Keratinocyte (primary cell): ENCODE measurements around the gene CLCN4. TPM values are rescaled to one million over a fixed set of nuclear protein-coding genes. Genes with fewer than 3 reads are reported as not detected.

Experiments used
- DNase-seq: peaks from one replicate; pipeline ENCODE4 v3.0.0-alpha.2; 2011; ENCODE audit warnings: low read depth, missing footprints, low spot score
- FAIRE-seq: peaks from 2 replicates; lab custom pipeline; 2011; peaks lifted over from hg19 to GRCh38; lab: Jason Lieb, UNC
- H2AFZ ChIP-seq: 2 replicates; pipeline ENCODE4 v1.6.0; 2012; ENCODE audit warnings: low read length, control low read depth, inconsistent platforms; ENCODE audit not compliant: control insufficient read depth
- H3K27ac ChIP-seq: 2 replicates; pipeline ENCODE4 v1.5.1; 2011; ENCODE audit warnings: low read length; ENCODE audit not compliant: control insufficient read depth, insufficient read depth
- H3K27me3 ChIP-seq: 3 replicates; pipeline ENCODE4 v1.6.0; 2011; ENCODE audit warnings: low read length; ENCODE audit not compliant: control insufficient read depth, insufficient read depth; ENCODE audit errors: extremely low read depth
- H3K36me3 ChIP-seq, 2 experiments: 2 replicates in 1 of 2; 3 replicates in 1 of 2; pipeline ENCODE4 v1.5.1; 2011; ENCODE audit warnings: low read length in 2 of 2, mild to moderate bottlenecking in 1 of 2; ENCODE audit not compliant: control insufficient read depth in 2 of 2, insufficient read depth in 2 of 2; ENCODE audit errors: extremely low read depth in 1 of 2
- H3K4me1 ChIP-seq: 3 replicates; pipeline ENCODE4 v1.5.1; 2011; ENCODE audit warnings: low read length; ENCODE audit not compliant: control insufficient read depth, insufficient read depth; ENCODE audit errors: extremely low read depth
- H3K4me2 ChIP-seq: 3 replicates; pipeline ENCODE4 v1.6.0; 2011; ENCODE audit warnings: low read depth, low read length; ENCODE audit not compliant: control insufficient read depth, insufficient read depth; ENCODE audit errors: extremely low read depth
- H3K4me3 ChIP-seq, 3 experiments: fragments of 200-600 bp in 1 of 3; sonication (generic) in 1 of 3; 2 replicates in 2 of 3; 3 replicates in 1 of 3; pipeline ENCODE4 v1.5.1; 2011 to 2016; ENCODE audit warnings: low read length in 3 of 3, mild to moderate bottlenecking in 3 of 3, control low read depth in 2 of 3, inconsistent platforms in 1 of 3, low read depth in 1 of 3, mixed read lengths in 1 of 3, mixed run types in 1 of 3, moderate library complexity in 1 of 3; ENCODE audit not compliant: control insufficient read depth in 2 of 3, insufficient read depth in 2 of 3; ENCODE audit errors: extremely low read depth in 1 of 3
- H3K79me2 ChIP-seq: 2 replicates; pipeline ENCODE4 v1.6.0; 2012; ENCODE audit warnings: low read length; ENCODE audit not compliant: control insufficient read depth, insufficient read depth
- H3K9ac ChIP-seq: 3 replicates; pipeline ENCODE4 v1.6.0; 2011; ENCODE audit warnings: low read length; ENCODE audit not compliant: control insufficient read depth, insufficient read depth; ENCODE audit errors: extremely low read depth
- H3K9me1 ChIP-seq: 3 replicates; pipeline ENCODE4 v1.6.0; 2011; ENCODE audit warnings: low read length; ENCODE audit not compliant: control insufficient read depth, insufficient read depth; ENCODE audit errors: extremely low read depth
- H3K9me3 ChIP-seq: 2 replicates; pipeline ENCODE4 v1.5.1; 2012; ENCODE audit warnings: low read depth, low read length; ENCODE audit not compliant: control insufficient read depth
- H4K20me1 ChIP-seq: 3 replicates; pipeline ENCODE4 v1.6.0; 2011; ENCODE audit warnings: low read length; ENCODE audit not compliant: control insufficient read depth, insufficient read depth; ENCODE audit errors: extremely low read depth
- CTCF ChIP-seq, 3 experiments: IDR thresholded peaks in 1 of 3; conservative IDR thresholded peaks in 1 of 3; optimal IDR thresholded peaks in 1 of 3; 2 replicates in 2 of 3; 3 replicates in 1 of 3; pipeline versions ENCODE3 to v1.5.1; 2011; ENCODE audit warnings: low read length in 3 of 3, mild to moderate bottlenecking in 3 of 3, moderate library complexity in 2 of 3, control low read depth in 1 of 3, inconsistent platforms in 1 of 3; ENCODE audit not compliant: insufficient read depth in 2 of 3; ENCODE audit errors: extremely low read depth in 1 of 3
- EZH2 ChIP-seq: IDR thresholded peaks from one replicate; pipeline ENCODE4 v1.6.1; 2012; ENCODE audit warnings: inconsistent platforms, mild to moderate bottlenecking, low read length, moderate library complexity
- dilution Hi-C: fragments of 300-500 bp; cut with MboI; formaldehyde crosslinking; loops from one replicate; pipeline ENCODE4 v1.7.0; 2020; ENCODE audit warnings: low sequenced_read_pairs; ENCODE audit not compliant: extremely low pct_ligation_motif_present
- polyA plus RNA-seq, 5 experiments: library from polyadenylated mRNA; depleted of rRNA in 3 of 5; stranded (reverse) in 3 of 5; stranded (forward) in 1 of 5; unstranded in 1 of 5; fragments of >200 nt; gene quantifications; 1 replicate in 1 of 5; 2 replicates in 3 of 5; 3 replicates in 1 of 5; pipeline versions ENCODE4 v1.2.1 to v1.2.3, GENCODE V29; 2011 to 2012; ENCODE audit warnings: missing spikeins in 2 of 5, low read depth in 1 of 5, low replicate concordance in 1 of 5

The CLCN4 gene
- polyA plus RNA-seq, 1 donor (not counting 4 experiments of a cell fraction or from before 2014, with no cell fraction given): 0.24 TPM

- Histone ChIP-seq H3K9me1 (no peaks in the 10 kb centered on the region), H4K20me1 (no peaks in the 10 kb centered on the region), H3K79me2 (no peaks in the 10 kb centered on the region), H3K9me3 (peaks cover 4% of the 10 kb centered on the region), H3K4me1 (peaks cover 2% of the 10 kb centered on the region), H3K27me3 (no peaks in the 10 kb centered on the region), H3K27ac (no peak overlapping the region), H3K4me3 (no peak overlapping the region), H3K9ac (no peak overlapping the region), H2AFZ (no peak overlapping the region), H3K36me3 (no peaks in the 10 kb centered on the region), H3K4me2 (no peak overlapping the region)
- dilution Hi-C loops: no loop called here
- DNase-seq (no peak), FAIRE-seq (no peak)
- TF ChIP-seq CTCF (optimal IDR thresholded peaks at IDR 0.05 in 1 of 3, IDR thresholded peaks at IDR 0.05 in 1 of 3, conservative IDR thresholded peaks at IDR 0.05 in 1 of 3; ENCODE audit: extremely low read depth in 1 of 3, insufficient read depth in 2 of 3, low read length in 3 of 3) (no peak), EZH2 (no peak)
Observed at GRCh38 chrX:10168226-10168625, 11.5 kb downstream of the CLCN4 start.

DNA sequence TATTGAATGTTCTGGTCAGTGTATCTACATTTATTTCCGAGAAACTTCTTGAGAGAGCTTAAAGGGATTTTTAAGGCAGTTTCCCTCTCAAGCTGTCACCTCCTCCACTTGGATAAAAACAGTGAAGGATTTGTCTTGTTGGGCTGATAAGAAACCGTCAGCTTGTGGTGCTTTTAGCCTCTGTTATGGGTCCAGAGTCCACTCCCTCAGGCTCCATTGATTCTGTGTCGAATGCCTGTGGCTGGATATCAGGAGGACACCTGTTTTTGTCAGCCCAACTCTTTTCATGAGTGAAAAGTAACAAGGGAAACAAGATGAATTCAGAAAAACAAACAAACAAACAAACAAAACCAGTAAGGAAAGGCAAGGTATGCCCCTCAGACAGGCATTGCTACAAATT lies 12.4 kb downstream of the CLCN4 start:
- FAIRE-seq (no peak), DNase-seq (no peak)
- peaks cover 7% of the 10 kb centered on the region for H3K4me1 ChIP-seq
- no peak overlapping the region for H3K4me2 ChIP-seq
- H3K27me3 ChIP-seq: no peaks in the 10 kb centered on the region
- no peak overlapping the region for H3K27ac ChIP-seq
- no peaks in the 10 kb centered on the region for H3K9me1 ChIP-seq
- dilution Hi-C loops: no loop called here
- peaks cover 1% of the 10 kb centered on the region for H3K9me3 ChIP-seq
- no peak overlapping the region for H2AFZ ChIP-seq
- no peak overlapping the region for H3K9ac ChIP-seq
- TF ChIP-seq CTCF (optimal IDR thresholded peaks at IDR 0.05 in 1 of 3, IDR thresholded peaks at IDR 0.05 in 1 of 3, conservative IDR thresholded peaks at IDR 0.05 in 1 of 3; ENCODE audit: extremely low read depth in 1 of 3, insufficient read depth in 2 of 3, low read length in 3 of 3) (no peak), EZH2 (no peak)
- H3K79me2 ChIP-seq: no peaks in the 10 kb centered on the region
- no peaks in the 10 kb centered on the region for H3K36me3 ChIP-seq
- H3K4me3 ChIP-seq: no peak overlapping the region
- no peaks in the 10 kb centered on the region for H4K20me1 ChIP-seq
